Airway epithelial cell (primary cell): ENCODE measurements around the gene TSTD1. TPM values are rescaled to one million over a fixed set of nuclear protein-coding genes. Genes with fewer than 3 reads are reported as not detected.

Experiments
- total RNA-seq: library from RNA; depleted of rRNA; stranded (reverse); fragments of >200 nt; gene quantifications from 2 replicates; pipeline ENCODE4 v1.2.3, GENCODE V29; 2015

TSTD1 gene, protein sequence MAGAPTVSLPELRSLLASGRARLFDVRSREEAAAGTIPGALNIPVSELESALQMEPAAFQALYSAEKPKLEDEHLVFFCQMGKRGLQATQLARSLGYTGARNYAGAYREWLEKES
- 110 and 112 TPM in 2 replicates for total RNA-seq

GRCh38 chr1:161038523-161039153 is at the start of gene TSTD1:
TSS of gene TSTD1 (minus strand) at chr1:161038964. CDS start at chr1:161038889, 75 bp downstream.

GRCh38 chr1:161069731-161070270 is 31.0 kb upstream of the TSTD1 start, which contains the start of gene ARHGAP30:
TSS of gene ARHGAP30 (minus strand) at chr1:161069891. CDS start at chr1:161069624, 267 bp downstream.

DNA sequence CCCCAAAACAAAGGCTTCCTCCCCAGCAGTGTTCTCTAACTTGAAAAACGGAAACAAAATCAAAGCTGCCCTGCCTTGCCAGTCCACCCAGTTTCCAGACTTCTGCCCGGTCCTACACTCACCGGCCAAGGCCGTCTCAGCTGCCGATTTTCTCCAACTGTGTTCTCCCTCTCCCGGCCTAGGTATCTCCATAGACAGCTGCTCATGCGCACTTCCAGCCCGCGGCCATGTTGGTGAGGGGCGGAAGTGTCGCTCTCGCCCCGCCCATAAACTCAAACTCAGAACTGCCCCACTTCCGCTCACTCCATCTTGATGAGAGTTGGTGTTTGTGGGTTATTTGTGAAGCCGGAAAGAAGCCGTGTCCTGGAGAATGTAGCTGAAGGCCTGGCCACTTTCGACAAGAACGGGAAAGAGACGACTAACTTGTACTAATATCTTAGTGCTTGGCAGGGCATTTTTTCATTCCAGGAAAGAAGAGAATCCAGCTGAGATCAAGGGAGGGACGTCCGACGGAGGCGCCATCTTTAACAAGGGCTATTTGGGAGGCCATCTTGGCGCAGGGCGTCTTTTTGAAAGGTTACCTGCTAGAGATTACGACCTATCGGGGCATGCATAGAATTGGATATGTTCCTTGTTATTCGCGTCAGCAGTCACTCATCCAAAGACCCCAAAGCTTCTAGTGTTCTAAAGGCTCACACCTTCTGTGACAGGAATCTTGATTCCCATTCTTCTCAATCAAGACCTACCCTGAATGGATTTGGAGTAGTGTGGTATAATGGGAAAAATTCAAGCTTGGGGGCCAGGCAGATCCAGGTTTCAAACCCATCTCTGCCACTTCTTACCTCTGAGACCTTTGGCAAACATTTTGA is 7.2 kb upstream of the TSTD1 start, which contains the start of gene USF1:
TSS of gene USF1 (minus strand) at position 242 of the 869 bp plus-strand sequence. CDS start 2,702 bp downstream, outside the sequence.

GRCh38 chr1:161020509-161021164 is 18.1 kb downstream of the TSTD1 start, which contains the start of gene F11R:
TSS of gene F11R (minus strand) at chr1:161021152. CDS start at chr1:161021073, 79 bp downstream.

Other genes starting within 250 kb of the TSTD1 start
- gene LY9, start 242.8 kb downstream of the TSTD1 start, total RNA-seq, result not detected in 2 replicates
- gene CD244, start 176.1 kb downstream of the TSTD1 start, total RNA-seq, result 0.07 TPM in 1 of 2 replicates, not detected in the other
- not detected in 2 replicates for gene ITLN1, start 153.8 kb downstream of the TSTD1 start, total RNA-seq
- gene ITLN2, start 84.2 kb downstream of the TSTD1 start, total RNA-seq, result not detected in 2 replicates
- gene F11R, start 17.8 kb downstream of the TSTD1 start, total RNA-seq, result 117 and 131 TPM in 2 replicates
- 39.4 and 40.9 TPM in 2 replicates for gene USF1, start 7.0 kb upstream of the TSTD1 start, total RNA-seq
- 0.19 and 0.28 TPM in 2 replicates for gene ARHGAP30, start 30.9 kb upstream of the TSTD1 start, total RNA-seq
- 43.1 and 50.0 TPM in 2 replicates for gene NECTIN4, start 50.6 kb upstream of the TSTD1 start, total RNA-seq
- gene KLHDC9, start 59.4 kb upstream of the TSTD1 start, total RNA-seq, result 3.3 and 6.5 TPM in 2 replicates
- 76.4 and 100 TPM in 2 replicates for gene PFDN2, start 79.1 kb upstream of the TSTD1 start, total RNA-seq
- 32.2 and 35.6 TPM in 2 replicates for gene NIT1, start 79.1 kb upstream of the TSTD1 start, total RNA-seq
- 14.2 and 23.0 TPM in 2 replicates for gene DEDD, start 93.7 kb upstream of the TSTD1 start, total RNA-seq
- gene UFC1, start 115.0 kb upstream of the TSTD1 start, total RNA-seq, result 43.8 and 68.1 TPM in 2 replicates
- gene USP21, start 120.5 kb upstream of the TSTD1 start, total RNA-seq, result 10.2 and 11.5 TPM in 2 replicates
- 12.6 and 14.7 TPM in 2 replicates for gene PPOX, start 127.5 kb upstream of the TSTD1 start, total RNA-seq
- gene B4GALT3, start 138.5 kb upstream of the TSTD1 start, total RNA-seq, result 31.2 and 35.7 TPM in 2 replicates
- gene ADAMTS4, start 160.1 kb upstream of the TSTD1 start, total RNA-seq, result 0.05 and 0.07 TPM in 2 replicates
- gene NDUFS2, start 163.4 kb upstream of the TSTD1 start, total RNA-seq, result 87.7 and 96.5 TPM in 2 replicates
- gene FCER1G, start 176.3 kb upstream of the TSTD1 start, total RNA-seq, result 0.42 TPM in 1 of 2 replicates, not detected in the other
- gene APOA2, start 184.7 kb upstream of the TSTD1 start, total RNA-seq, result not detected in 2 replicates
- 11.2 and 14.1 TPM in 2 replicates for gene TOMM40L, start 187.1 kb upstream of the TSTD1 start, total RNA-seq
- gene NR1I3, start 199.2 kb upstream of the TSTD1 start, total RNA-seq, result not detected in 2 replicates
- gene PCP4L1, start 219.8 kb upstream of the TSTD1 start, total RNA-seq, result 1.3 and 1.9 TPM in 2 replicates